Endothelial cell of umbilical vein (primary cell): ENCODE measurements around the gene ZFP90. TPM values are rescaled to one million over a fixed set of nuclear protein-coding genes. Genes with fewer than 3 reads are reported as not detected.

Source experiments
- BruUV-seq: library from RNA; stranded (reverse); fragments of 400-500 nt; replicated peaks from 2 replicates; lab custom pipeline; 2021; lab: Mats Ljungman, UMichigan
- CTCF ChIA-PET: fragments of 300-600, 350-600 bp; sonication (Branson Sonifier 250); formaldehyde crosslinking; loops from one replicate; lab custom pipeline; 2021; ENCODE audit warnings: antibody characterized with exemption, inconsistent platforms; lab: Charles Lee
- POLR2A ChIA-PET: fragments of 300-600, 350-600 bp; sonication (Branson Sonifier 250); formaldehyde crosslinking; loops from one replicate; lab custom pipeline; 2021; ENCODE audit warnings: antibody characterized with exemption, inconsistent platforms; lab: Charles Lee
- DNase-seq: peaks from one replicate; pipeline ENCODE4 v3.0.0-alpha.2; 2011; ENCODE audit warnings: low read depth, low spot score
- FAIRE-seq: peaks from 2 replicates; lab custom pipeline; 2011; peaks lifted over from hg19 to GRCh38; lab: Jason Lieb, UNC
- H2AFZ ChIP-seq: 2 replicates; pipeline ENCODE4 v1.6.0; 2012; ENCODE audit warnings: low read depth, low read length, control low read depth, inconsistent platforms
- H3K27ac ChIP-seq: 2 replicates; pipeline ENCODE4 v1.5.1; 2011; ENCODE audit warnings: low read depth, mild to moderate bottlenecking, control low read depth, low read length, moderate library complexity; ENCODE audit not compliant: insufficient read depth
- H3K27me3 ChIP-seq, 2 experiments: 2 replicates each; pipeline versions ENCODE4 v1.6.0 to v1.6.1; 2011; ENCODE audit warnings: low read length in 2 of 2, mixed read lengths in 1 of 2; ENCODE audit not compliant: control insufficient read depth in 2 of 2, insufficient read depth in 2 of 2
- H3K36me3 ChIP-seq, 2 experiments: 2 replicates in 1 of 2; 3 replicates in 1 of 2; pipeline ENCODE4 v1.5.1; 2011; ENCODE audit warnings: low read length in 2 of 2, mild to moderate bottlenecking in 1 of 2, moderate library complexity in 1 of 2; ENCODE audit not compliant: control insufficient read depth in 2 of 2, insufficient read depth in 2 of 2; ENCODE audit errors: extremely low read depth in 1 of 2
- H3K4me1 ChIP-seq: 3 replicates; pipeline ENCODE4 v1.5.1; 2011; ENCODE audit warnings: mild to moderate bottlenecking, low read length; ENCODE audit not compliant: control insufficient read depth, insufficient read depth; ENCODE audit errors: extremely low read depth
- H3K4me2 ChIP-seq: 2 replicates; pipeline ENCODE4 v1.6.1; 2011; ENCODE audit warnings: low read length, control low read depth, mixed read lengths; ENCODE audit not compliant: insufficient read depth
- H3K4me3 ChIP-seq, 3 experiments: fragments of 200-600 bp in 1 of 3; sonication (generic), shearing (Covaris generic) in 1 of 3; replicated peaks in 1 of 3; 2 replicates each; pipeline ENCODE4 v1.5.1; 2011 to 2016; ENCODE audit warnings: control low read depth in 3 of 3, low read length in 3 of 3, mild to moderate bottlenecking in 2 of 3, inconsistent platforms in 1 of 3, low read depth in 1 of 3, moderate library complexity in 1 of 3; ENCODE audit not compliant: insufficient read depth in 1 of 3
- H3K79me2 ChIP-seq: 2 replicates; pipeline ENCODE4 v1.6.0; 2012; ENCODE audit warnings: low read length, inconsistent platforms; ENCODE audit not compliant: control insufficient read depth, insufficient read depth
- H3K9ac ChIP-seq: replicated peaks from 2 replicates; pipeline ENCODE3; 2011; ENCODE audit warnings: low read length, control low read depth; ENCODE audit not compliant: insufficient read depth; ENCODE audit errors: extremely low read depth
- H3K9me1 ChIP-seq: replicated peaks from 3 replicates; pipeline ENCODE4 v1.6.0; 2011; ENCODE audit warnings: mild to moderate bottlenecking, low read length; ENCODE audit not compliant: control insufficient read depth, insufficient read depth; ENCODE audit errors: extremely low read depth
- H3K9me3 ChIP-seq: replicated peaks from 2 replicates; pipeline ENCODE4 v1.5.1; 2012; ENCODE audit warnings: low read length, inconsistent platforms; ENCODE audit not compliant: control insufficient read depth, insufficient read depth
- H4K20me1 ChIP-seq: replicated peaks from 2 replicates; pipeline ENCODE3; 2011; ENCODE audit warnings: mild to moderate bottlenecking, low read length; ENCODE audit not compliant: control insufficient read depth, insufficient read depth; ENCODE audit errors: extremely low read depth
- CTCF ChIP-seq, 2 donors: IDR thresholded peaks; 1 replicate in 1 of 2; 2 replicates in 1 of 2; pipeline ENCODE4 v1.5.1; 2011; ENCODE audit warnings: low read length in 2 of 2, mild to moderate bottlenecking in 2 of 2, moderate library complexity in 2 of 2, control low read depth in 1 of 2, inconsistent platforms in 1 of 2, low read depth in 1 of 2; ENCODE audit not compliant: insufficient read depth in 1 of 2; ENCODE audit errors: extremely low read depth in 1 of 2
- EZH2 ChIP-seq: IDR thresholded peaks from 2 replicates; pipeline ENCODE4 v1.6.1; 2012; ENCODE audit warnings: borderline replicate concordance, low read depth, mild to moderate bottlenecking, moderate library complexity, low read length, inconsistent platforms; ENCODE audit not compliant: severe bottlenecking
- FOS ChIP-seq: IDR thresholded peaks from 2 replicates; pipeline ENCODE4 v1.6.1; 2011; ENCODE audit warnings: mild to moderate bottlenecking, low read length, moderate library complexity, borderline replicate concordance; ENCODE audit not compliant: insufficient read depth
- GATA2 ChIP-seq: IDR thresholded peaks from 2 replicates; pipeline ENCODE4 v1.7.0; 2011; ENCODE audit warnings: low read depth, mild to moderate bottlenecking, moderate library complexity, mixed read lengths, low read length; ENCODE audit not compliant: insufficient read length, insufficient read depth
- JUN ChIP-seq: IDR thresholded peaks from 2 replicates; pipeline ENCODE4 v1.6.1; 2011; ENCODE audit warnings: borderline replicate concordance, low read depth; ENCODE audit not compliant: insufficient read length, insufficient read depth
- MAX ChIP-seq: IDR thresholded peaks from 2 replicates; pipeline ENCODE4 v1.6.1; 2011; ENCODE audit not compliant: insufficient read depth, insufficient read length
- MYC ChIP-seq: IDR thresholded peaks from one replicate; pipeline ENCODE4 v1.6.1; 2011; ENCODE audit warnings: mild to moderate bottlenecking, low read depth, low read length
- POLR2A ChIP-seq: IDR thresholded peaks from 2 replicates; pipeline ENCODE4 v1.6.1; 2012; ENCODE audit warnings: low read depth, mild to moderate bottlenecking, control low read depth, low read length
- POLR2AphosphoS5 ChIP-seq: IDR thresholded peaks from 2 replicates; pipeline ENCODE4 v1.6.1; 2012; ENCODE audit warnings: low read depth, mild to moderate bottlenecking, control low read depth, low read length, moderate library complexity; ENCODE audit not compliant: insufficient read depth
- dilution Hi-C: fragments of 300-500 bp; cut with MboI; formaldehyde crosslinking; loops from one replicate; pipeline ENCODE4 v1.15.0; 2019; ENCODE audit warnings: low sequenced_read_pairs; ENCODE audit not compliant: extremely low pct_ligation_motif_present
- intact Hi-C: fragments of 100-400 bp; cut with micrococcal nuclease; formaldehyde crosslinking; loops from one replicate; pipeline ENCODE4 v1.10.0; 2022
- polyA plus RNA-seq, 4 experiments: library from polyadenylated mRNA; depleted of rRNA in 3 of 4; stranded (reverse) in 3 of 4; unstranded in 1 of 4; fragments of >200 nt; gene quantifications; 2 replicates each; pipeline versions ENCODE4 v1.2.1 to v1.2.3, GENCODE V29; 2011 to 2012; ENCODE audit warnings: missing spikeins in 1 of 4
- total RNA-seq: library from RNA; stranded (reverse); gene quantifications from 2 replicates; pipeline ENCODE4 v1.2.3, GENCODE V29; 2021

ZFP90 gene
- total and polyA plus RNA-seq, 2 donors (not counting 3 experiments of a cell fraction or from before 2014, with no cell fraction given): 10.9 to 22.4 TPM

- H3K9ac ChIP-seq: no peak overlapping the region
- dilution Hi-C loops (no loop called here), intact Hi-C loops (no loop called here)
- no peaks in the 10 kb centered on the region for H3K79me2 ChIP-seq
- CTCF ChIA-PET: interaction anchor here (0.9 to 1.2 kb wide), 2 partner anchors 9 to 15 kb away, joined by 3 to 5 read pairs; no protein-coding TSS in a partner anchor
- no peaks in the 10 kb centered on the region for H3K9me1 ChIP-seq
- no peaks in the 10 kb centered on the region for H3K9me3 ChIP-seq
- no peaks in the 10 kb centered on the region for H3K4me1 ChIP-seq
- TF ChIP-seq MAX: no peak
- no peak for TF ChIP-seq FOS
- no peak for TF ChIP-seq POLR2AphosphoS5
- no peak for TF ChIP-seq JUN
- TF ChIP-seq POLR2A: no peak
- no peak for TF ChIP-seq EZH2
- no peak for TF ChIP-seq GATA2
- TF ChIP-seq MYC: no peak
- TF ChIP-seq CTCF (IDR thresholded peaks at IDR 0.05; ENCODE audit: extremely low read depth in 1 of 2, insufficient read depth in 1 of 2, low read depth in 1 of 2, low read length in 2 of 2): no peak
- no peaks in the 10 kb centered on the region for H3K36me3 ChIP-seq
- no peaks in the 10 kb centered on the region for H4K20me1 ChIP-seq
- DNase-seq: no peak
- no peak overlapping the region for H3K4me2 ChIP-seq
- H3K27ac ChIP-seq: no peak overlapping the region
- POLR2A ChIA-PET: no interaction called here
- H2AFZ ChIP-seq: no peak overlapping the region
- no peaks in the 10 kb centered on the region for H3K27me3 ChIP-seq
- no TSS peak for BruUV-seq
- no peak for FAIRE-seq
- H3K4me3 ChIP-seq: no peak overlapping the region
Measured at GRCh38 chr16:68512742-68513141, 26.3 kb upstream of the ZFP90 start.
